NCI-H2227 (cell line): ENCODE results near the gene HDHD5.

Experiments
- DNase-seq: peaks from one replicate; lab custom pipeline; 2025; ENCODE audit not compliant: unreplicated experiment; lab: John Stamatoyannopoulos, UW

Gene HDHD5

GRCh38 chr22:17106785-17107546, 52.1 kb downstream of the HDHD5 start:
- no peak for DNase-seq

GRCh38 chr22:17106161-17106784, 52.8 kb downstream of the HDHD5 start:
- no peak for DNase-seq

- DNase-seq: no peak
Measured at GRCh38 chr22:17105143-17106129, 53.6 kb downstream of the HDHD5 start.

GRCh38 chr22:17104336-17104935, 54.6 kb downstream of the HDHD5 start:
- no peak for DNase-seq

- DNase-seq: no peak
Measured at GRCh38 chr22:17103351-17103750, 55.7 kb downstream of the HDHD5 start.

- DNase-seq: no peak
Measured at GRCh38 chr22:17102297-17102667, 56.8 kb downstream of the HDHD5 start.

- DNase-seq: no peak
Measured at GRCh38 chr22:17101475-17102296, 57.4 kb downstream of the HDHD5 start.

- DNase-seq: no peak
Measured at GRCh38 chr22:17100621-17101020, 58.5 kb downstream of the HDHD5 start.

- DNase-seq: no peak
Measured at GRCh38 chr22:17098379-17098819, 60.7 kb downstream of the HDHD5 start.

GRCh38 chr22:17097701-17098100, 61.4 kb downstream of the HDHD5 start:
- DNase-seq: no peak

- no peak for DNase-seq
Measured at GRCh38 chr22:17097062-17097461, 62.0 kb downstream of the HDHD5 start.

- no peak for DNase-seq
Measured at GRCh38 chr22:17096071-17096470, 63.0 kb downstream of the HDHD5 start.

- DNase-seq: peak; percentile 36
Measured at GRCh38 chr22:17095538-17095937, 63.5 kb downstream of the HDHD5 start.

- no peak for DNase-seq
Measured at GRCh38 chr22:17093081-17093480, 66.0 kb downstream of the HDHD5 start.

GRCh38 chr22:17091851-17092250, 67.2 kb downstream of the HDHD5 start:
- DNase-seq: no peak

- no peak for DNase-seq
Measured at GRCh38 chr22:17090550-17090949, 68.5 kb downstream of the HDHD5 start.
